NB4 (cell line): ENCODE measurements around the gene CPT1C.

ENCODE experiments used
- MAX ChIP-seq: IDR thresholded peaks from 2 replicates; pipeline ENCODE4 v1.6.1; 2011; ENCODE audit warnings: low read depth, low read length
- TF ChIP-seq, protein P1 (sequence below): IDR thresholded peaks from one replicate; pipeline ENCODE4 v1.5.1; 2012; ENCODE audit warnings: low read depth, low read length

DNA sequence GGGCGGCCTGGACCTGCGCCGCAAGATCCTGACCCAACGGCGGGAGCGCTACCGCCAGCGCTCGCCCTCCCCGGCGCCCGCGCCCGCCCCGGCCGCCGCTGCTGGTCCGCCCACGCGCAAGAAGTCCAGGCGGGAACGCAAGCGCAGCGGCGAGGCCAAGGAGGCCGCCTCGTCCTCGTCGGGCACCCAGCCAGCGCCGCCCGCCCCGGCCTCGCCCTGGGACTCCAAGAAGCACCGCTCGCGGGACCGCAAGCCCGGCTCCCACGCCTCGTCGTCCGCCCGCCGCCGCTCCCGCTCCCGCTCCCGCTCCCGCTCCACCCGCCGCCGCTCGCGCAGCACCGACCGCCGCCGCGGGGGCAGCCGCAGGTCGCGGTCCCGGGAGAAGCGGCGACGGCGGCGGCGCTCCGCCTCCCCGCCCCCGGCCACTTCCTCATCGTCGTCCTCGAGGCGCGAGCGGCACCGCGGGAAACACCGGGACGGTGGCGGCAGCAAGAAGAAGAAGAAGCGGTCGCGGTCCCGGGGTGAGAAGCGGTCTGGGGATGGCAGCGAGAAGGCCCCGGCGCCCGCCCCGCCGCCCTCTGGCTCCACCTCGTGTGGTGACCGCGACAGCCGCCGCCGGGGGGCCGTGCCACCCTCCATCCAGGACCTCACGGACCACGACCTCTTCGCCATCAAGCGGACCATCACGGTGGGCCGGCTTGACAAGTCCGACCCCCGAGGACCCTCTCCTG, 38.9 kb upstream of the CPT1C start:
- TF ChIP-seq, protein P1, sequence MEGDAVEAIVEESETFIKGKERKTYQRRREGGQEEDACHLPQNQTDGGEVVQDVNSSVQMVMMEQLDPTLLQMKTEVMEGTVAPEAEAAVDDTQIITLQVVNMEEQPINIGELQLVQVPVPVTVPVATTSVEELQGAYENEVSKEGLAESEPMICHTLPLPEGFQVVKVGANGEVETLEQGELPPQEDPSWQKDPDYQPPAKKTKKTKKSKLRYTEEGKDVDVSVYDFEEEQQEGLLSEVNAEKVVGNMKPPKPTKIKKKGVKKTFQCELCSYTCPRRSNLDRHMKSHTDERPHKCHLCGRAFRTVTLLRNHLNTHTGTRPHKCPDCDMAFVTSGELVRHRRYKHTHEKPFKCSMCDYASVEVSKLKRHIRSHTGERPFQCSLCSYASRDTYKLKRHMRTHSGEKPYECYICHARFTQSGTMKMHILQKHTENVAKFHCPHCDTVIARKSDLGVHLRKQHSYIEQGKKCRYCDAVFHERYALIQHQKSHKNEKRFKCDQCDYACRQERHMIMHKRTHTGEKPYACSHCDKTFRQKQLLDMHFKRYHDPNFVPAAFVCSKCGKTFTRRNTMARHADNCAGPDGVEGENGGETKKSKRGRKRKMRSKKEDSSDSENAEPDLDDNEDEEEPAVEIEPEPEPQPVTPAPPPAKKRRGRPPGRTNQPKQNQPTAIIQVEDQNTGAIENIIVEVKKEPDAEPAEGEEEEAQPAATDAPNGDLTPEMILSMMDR = no peak
- no peak for TF ChIP-seq MAX
